K562 (cell line): ENCODE results near the gene KCNJ15.

Experiments
- BDP1 ChIP-seq: IDR thresholded peaks from 3 replicates; pipeline ENCODE4 v1.6.1; 2011; ENCODE audit not compliant: insufficient read length, insufficient read depth
- CTCF ChIP-seq, 3 experiments: IDR thresholded peaks in 2 of 3; conservative IDR thresholded peaks in 1 of 3; 2 replicates each; pipeline ENCODE4 v1.5.1; 2011 to 2012; ENCODE audit warnings: low read length in 3 of 3, mild to moderate bottlenecking in 3 of 3, control low read depth in 2 of 3, improper control_type of control experiment in 1 of 3, inconsistent platforms in 1 of 3, low read depth in 1 of 3, mixed read lengths in 1 of 3, moderate library complexity in 1 of 3; ENCODE audit not compliant: insufficient read depth in 2 of 3
- HDAC2 ChIP-seq: fragments of 450-650 bp; IDR thresholded peaks from 2 replicates; pipeline ENCODE4 v1.6.1; 2016; ENCODE audit warnings: mild to moderate bottlenecking
- MCM2 ChIP-seq: fragments of 450-650 bp; IDR thresholded peaks from 2 replicates; pipeline ENCODE4 v1.6.1; 2017; ENCODE audit warnings: low read depth, mild to moderate bottlenecking
- POLR2A ChIP-seq: fragments of 450-650 bp; conservative IDR thresholded peaks from 2 replicates; pipeline ENCODE4 v1.6.1; 2016
- SUPT5H ChIP-seq: fragments of 450-650 bp; IDR thresholded peaks from 2 replicates; pipeline ENCODE4 v1.6.1; 2016
- TARDBP ChIP-seq: fragments of 450-650 bp; IDR thresholded peaks from 2 replicates; pipeline ENCODE4 v1.6.1; 2016
- ZNF121 ChIP-seq: sonication (generic); formaldehyde crosslinking; conservative IDR thresholded peaks from 2 replicates; pipeline ENCODE4 v1.8.0; 2022; ENCODE audit warnings: missing genetic modification reagents
- ZNF174 ChIP-seq: fragments of 250-450 bp; sonication (Bioruptor Pico); IDR thresholded peaks from 2 replicates; pipeline ENCODE4 v1.4.0; 2020; ENCODE audit warnings: mild to moderate bottlenecking
- ZNF282 ChIP-seq: sonication (generic); formaldehyde crosslinking; IDR thresholded peaks from 2 replicates; pipeline ENCODE4 v1.8.1; 2023; ENCODE audit warnings: missing genetic modification reagents
- TF ChIP-seq, protein P1 (sequence below): sonication (generic); formaldehyde crosslinking; IDR thresholded peaks from 2 replicates; pipeline ENCODE4 v1.8.1; 2023; ENCODE audit warnings: mild to moderate bottlenecking, missing genetic modification reagents, moderate library complexity
- TF ChIP-seq, protein P2 (sequence below): sonication (generic); formaldehyde crosslinking; IDR thresholded peaks from 2 replicates; pipeline ENCODE4 v1.4.0; 2020; ENCODE audit warnings: mild to moderate bottlenecking, missing genetic modification reagents
- TF ChIP-seq, protein P3 (sequence below): sonication (generic); formaldehyde crosslinking; IDR thresholded peaks from 2 replicates; pipeline ENCODE4 v1.8.1; 2022; ENCODE audit warnings: missing genetic modification reagents

GRCh38 chr21:38256599-38257302, at the start of gene KCNJ15:
- no peak for TF ChIP-seq SUPT5H
- TF ChIP-seq, protein P1, sequence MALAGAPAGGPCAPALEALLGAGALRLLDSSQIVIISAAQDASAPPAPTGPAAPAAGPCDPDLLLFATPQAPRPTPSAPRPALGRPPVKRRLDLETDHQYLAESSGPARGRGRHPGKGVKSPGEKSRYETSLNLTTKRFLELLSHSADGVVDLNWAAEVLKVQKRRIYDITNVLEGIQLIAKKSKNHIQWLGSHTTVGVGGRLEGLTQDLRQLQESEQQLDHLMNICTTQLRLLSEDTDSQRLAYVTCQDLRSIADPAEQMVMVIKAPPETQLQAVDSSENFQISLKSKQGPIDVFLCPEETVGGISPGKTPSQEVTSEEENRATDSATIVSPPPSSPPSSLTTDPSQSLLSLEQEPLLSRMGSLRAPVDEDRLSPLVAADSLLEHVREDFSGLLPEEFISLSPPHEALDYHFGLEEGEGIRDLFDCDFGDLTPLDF = no peak
- TF ChIP-seq, protein P2, sequence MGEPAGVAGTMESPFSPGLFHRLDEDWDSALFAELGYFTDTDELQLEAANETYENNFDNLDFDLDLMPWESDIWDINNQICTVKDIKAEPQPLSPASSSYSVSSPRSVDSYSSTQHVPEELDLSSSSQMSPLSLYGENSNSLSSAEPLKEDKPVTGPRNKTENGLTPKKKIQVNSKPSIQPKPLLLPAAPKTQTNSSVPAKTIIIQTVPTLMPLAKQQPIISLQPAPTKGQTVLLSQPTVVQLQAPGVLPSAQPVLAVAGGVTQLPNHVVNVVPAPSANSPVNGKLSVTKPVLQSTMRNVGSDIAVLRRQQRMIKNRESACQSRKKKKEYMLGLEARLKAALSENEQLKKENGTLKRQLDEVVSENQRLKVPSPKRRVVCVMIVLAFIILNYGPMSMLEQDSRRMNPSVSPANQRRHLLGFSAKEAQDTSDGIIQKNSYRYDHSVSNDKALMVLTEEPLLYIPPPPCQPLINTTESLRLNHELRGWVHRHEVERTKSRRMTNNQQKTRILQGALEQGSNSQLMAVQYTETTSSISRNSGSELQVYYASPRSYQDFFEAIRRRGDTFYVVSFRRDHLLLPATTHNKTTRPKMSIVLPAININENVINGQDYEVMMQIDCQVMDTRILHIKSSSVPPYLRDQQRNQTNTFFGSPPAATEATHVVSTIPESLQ (CRISPR knock-in tag) = no peak
- TF ChIP-seq CTCF (IDR thresholded peaks at IDR 0.05 in 2 of 3, conservative IDR thresholded peaks at IDR 0.05 in 1 of 3; ENCODE audit: insufficient read depth in 2 of 3, low read depth in 1 of 3, low read length in 3 of 3) = no peak
- TF ChIP-seq HDAC2 = no peak
- no peak for TF ChIP-seq ZNF174 (CRISPR knock-in tag)
- TF ChIP-seq TARDBP = no peak
- TF ChIP-seq POLR2A = no peak
- TF ChIP-seq ZNF282 = no peak
- TF ChIP-seq BDP1 = no peak
- TF ChIP-seq, protein P3, sequence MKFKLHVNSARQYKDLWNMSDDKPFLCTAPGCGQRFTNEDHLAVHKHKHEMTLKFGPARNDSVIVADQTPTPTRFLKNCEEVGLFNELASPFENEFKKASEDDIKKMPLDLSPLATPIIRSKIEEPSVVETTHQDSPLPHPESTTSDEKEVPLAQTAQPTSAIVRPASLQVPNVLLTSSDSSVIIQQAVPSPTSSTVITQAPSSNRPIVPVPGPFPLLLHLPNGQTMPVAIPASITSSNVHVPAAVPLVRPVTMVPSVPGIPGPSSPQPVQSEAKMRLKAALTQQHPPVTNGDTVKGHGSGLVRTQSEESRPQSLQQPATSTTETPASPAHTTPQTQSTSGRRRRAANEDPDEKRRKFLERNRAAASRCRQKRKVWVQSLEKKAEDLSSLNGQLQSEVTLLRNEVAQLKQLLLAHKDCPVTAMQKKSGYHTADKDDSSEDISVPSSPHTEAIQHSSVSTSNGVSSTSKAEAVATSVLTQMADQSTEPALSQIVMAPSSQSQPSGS (CRISPR knock-in tag) = no peak
- TF ChIP-seq ZNF121 (CRISPR knock-in tag) = no peak
- TF ChIP-seq MCM2 = no peak
